Fibroblast of lung (primary cell): ENCODE measurements around the gene TNFRSF21. TPM values are rescaled to one million over a fixed set of nuclear protein-coding genes. Genes with fewer than 3 reads are reported as not detected.

Source experiments
- DNase-seq, 2 donors: peaks; one replicate each; pipeline versions ENCODE4 v3.0.0 to v3.0.0-alpha.2; 2010; ENCODE audit warnings: low read depth in 2 of 2
- H2AFZ ChIP-seq: 2 replicates; pipeline ENCODE4 v1.5.1; 2012; ENCODE audit warnings: low read length, control low read depth, inconsistent platforms
- H3K27ac ChIP-seq: 2 replicates; pipeline ENCODE4 v1.5.1; 2011; ENCODE audit warnings: low read length, control low read depth; ENCODE audit not compliant: insufficient read depth
- H3K27me3 ChIP-seq: 2 replicates; pipeline ENCODE4 v1.5.1; 2011; ENCODE audit warnings: mild to moderate bottlenecking, low read length; ENCODE audit not compliant: control insufficient read depth, insufficient read depth
- H3K36me3 ChIP-seq: 2 replicates; pipeline ENCODE4 v1.5.1; 2011; ENCODE audit warnings: low read length; ENCODE audit not compliant: control insufficient read depth, insufficient read depth
- H3K4me1 ChIP-seq: 2 replicates; pipeline ENCODE4 v1.5.1; 2011; ENCODE audit warnings: low read length; ENCODE audit not compliant: control insufficient read depth, insufficient read depth; ENCODE audit errors: extremely low read depth
- H3K4me2 ChIP-seq: 2 replicates; pipeline ENCODE4 v1.5.1; 2011; ENCODE audit warnings: low read length, control low read depth; ENCODE audit not compliant: insufficient read depth; ENCODE audit errors: extremely low read depth
- H3K4me3 ChIP-seq, 4 experiments: fragments of 200-600 bp in 1 of 4; sonication (generic) in 1 of 4; replicated peaks in 1 of 4; 2 replicates each; pipeline ENCODE4 v1.5.1; 2011 to 2016; ENCODE audit warnings: low read length in 4 of 4, low read depth in 3 of 4, mild to moderate bottlenecking in 3 of 4, control low read depth in 2 of 4, inconsistent platforms in 1 of 4, mixed read lengths in 1 of 4; ENCODE audit not compliant: insufficient read depth in 1 of 4; ENCODE audit errors: control extremely low read depth in 1 of 4
- H3K79me2 ChIP-seq: 2 replicates; pipeline ENCODE4 v1.5.1; 2012; ENCODE audit warnings: mild to moderate bottlenecking, low read length, inconsistent platforms; ENCODE audit not compliant: control insufficient read depth, insufficient read depth
- H3K9ac ChIP-seq: 2 replicates; pipeline ENCODE4 v1.5.1; 2011; ENCODE audit warnings: mild to moderate bottlenecking, low read length, control low read depth; ENCODE audit not compliant: insufficient read depth
- H3K9me3 ChIP-seq: 2 replicates; pipeline ENCODE4 v1.5.1; 2012; ENCODE audit warnings: low read depth, low read length; ENCODE audit not compliant: control insufficient read depth, insufficient read depth
- H4K20me1 ChIP-seq: 2 replicates; pipeline ENCODE4 v1.5.1; 2011; ENCODE audit warnings: low read length; ENCODE audit not compliant: control insufficient read depth, insufficient read depth; ENCODE audit errors: extremely low read depth
- EZH2 ChIP-seq: IDR thresholded peaks from 2 replicates; pipeline ENCODE4 v1.5.1; 2012; ENCODE audit warnings: low read length, control low read depth, mild to moderate bottlenecking; ENCODE audit errors: missing control alignments
- polyA plus RNA-seq, 2 donors: library from polyadenylated mRNA; depleted of rRNA in 1 of 2; stranded (reverse) in 1 of 2; unstranded in 1 of 2; fragments of >200 nt; gene quantifications; 2 replicates each; pipeline ENCODE4 v1.2.1, GENCODE V29; 2011 to 2012; ENCODE audit warnings: missing spikeins in 1 of 2
- total RNA-seq: library from RNA; depleted of rRNA; stranded (reverse); fragments of >200 nt; gene quantifications from 2 replicates; pipeline ENCODE4 v1.2.1, GENCODE V29; 2014
- TF ChIP-seq, protein P1 (sequence below), 2 donors: IDR thresholded peaks in 1 of 2; conservative IDR thresholded peaks in 1 of 2; 1 replicate in 1 of 2; 2 replicates in 1 of 2; pipeline ENCODE4 v1.5.1; 2011 to 2012; ENCODE audit warnings: low read length in 2 of 2, control low read depth in 1 of 2, inconsistent platforms in 1 of 2, low read depth in 1 of 2, mild to moderate bottlenecking in 1 of 2

Gene TNFRSF21
- total and polyA plus RNA-seq, 2 donors (not counting 1 experiment from before 2014, with no cell fraction given): 4.8 to 8.9 TPM

DNA sequence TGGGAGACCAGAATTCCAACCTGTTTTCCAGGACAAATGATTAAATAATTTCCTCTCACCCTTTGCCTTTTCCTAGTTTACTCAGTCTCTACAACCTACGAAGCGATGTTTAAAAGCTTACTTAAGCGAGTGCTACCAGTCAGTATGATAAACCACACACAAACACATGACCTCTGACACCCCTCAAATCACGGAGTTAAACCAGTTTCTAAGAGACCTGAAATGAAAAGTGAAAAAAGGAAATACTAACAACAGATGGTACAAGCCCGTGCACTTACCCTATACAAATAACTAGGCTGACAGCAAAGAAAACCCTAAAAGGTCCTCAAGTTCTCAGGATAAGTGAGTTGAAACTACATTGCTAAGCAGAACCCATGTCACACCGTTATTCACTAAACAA lies 7.7 kb downstream of the TNFRSF21 start:
- Histone ChIP-seq H3K79me2 (no peaks in the 10 kb centered on the region), H3K36me3 (no peaks in the 10 kb centered on the region), H3K9ac (no peak overlapping the region), H4K20me1 (no peaks in the 10 kb centered on the region), H3K4me1 (no peaks in the 10 kb centered on the region), H3K27me3 (no peaks in the 10 kb centered on the region), H3K4me2 (no peak overlapping the region), H3K4me3 (no peak overlapping the region), H3K9me3 (no peaks in the 10 kb centered on the region), H3K27ac (no peak overlapping the region), H2AFZ (no peak overlapping the region)
- no peak for TF ChIP-seq EZH2
- TF ChIP-seq, protein P1, sequence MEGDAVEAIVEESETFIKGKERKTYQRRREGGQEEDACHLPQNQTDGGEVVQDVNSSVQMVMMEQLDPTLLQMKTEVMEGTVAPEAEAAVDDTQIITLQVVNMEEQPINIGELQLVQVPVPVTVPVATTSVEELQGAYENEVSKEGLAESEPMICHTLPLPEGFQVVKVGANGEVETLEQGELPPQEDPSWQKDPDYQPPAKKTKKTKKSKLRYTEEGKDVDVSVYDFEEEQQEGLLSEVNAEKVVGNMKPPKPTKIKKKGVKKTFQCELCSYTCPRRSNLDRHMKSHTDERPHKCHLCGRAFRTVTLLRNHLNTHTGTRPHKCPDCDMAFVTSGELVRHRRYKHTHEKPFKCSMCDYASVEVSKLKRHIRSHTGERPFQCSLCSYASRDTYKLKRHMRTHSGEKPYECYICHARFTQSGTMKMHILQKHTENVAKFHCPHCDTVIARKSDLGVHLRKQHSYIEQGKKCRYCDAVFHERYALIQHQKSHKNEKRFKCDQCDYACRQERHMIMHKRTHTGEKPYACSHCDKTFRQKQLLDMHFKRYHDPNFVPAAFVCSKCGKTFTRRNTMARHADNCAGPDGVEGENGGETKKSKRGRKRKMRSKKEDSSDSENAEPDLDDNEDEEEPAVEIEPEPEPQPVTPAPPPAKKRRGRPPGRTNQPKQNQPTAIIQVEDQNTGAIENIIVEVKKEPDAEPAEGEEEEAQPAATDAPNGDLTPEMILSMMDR (conservative IDR thresholded peaks at IDR 0.05 in 1 of 2, IDR thresholded peaks at IDR 0.05 in 1 of 2; ENCODE audit: low read depth in 1 of 2, low read length in 2 of 2): no peak
- no peak for DNase-seq

DNA sequence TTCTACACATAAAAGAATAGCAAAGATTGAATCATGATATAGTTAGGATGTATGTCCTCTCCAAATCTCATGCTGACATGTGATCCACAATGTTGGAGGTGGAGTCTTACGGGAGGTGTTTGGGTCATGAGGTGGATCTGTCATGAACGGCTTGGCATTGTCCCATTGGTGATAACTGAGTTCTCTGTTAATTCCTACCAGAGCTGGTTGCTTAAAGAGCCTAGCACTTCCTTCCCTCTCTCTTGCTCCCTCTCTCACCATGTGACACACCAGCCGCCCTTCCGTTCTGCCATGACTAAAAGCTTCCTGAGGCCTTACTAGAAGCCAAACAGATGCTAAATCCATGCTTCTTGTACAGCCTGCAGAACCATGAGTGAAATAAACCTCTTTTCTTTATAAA lies 8.3 kb downstream of the TNFRSF21 start:
- TF ChIP-seq, protein P1 (conservative IDR thresholded peaks at IDR 0.05 in 1 of 2, IDR thresholded peaks at IDR 0.05 in 1 of 2; ENCODE audit: low read depth in 1 of 2, low read length in 2 of 2): no peak
- TF ChIP-seq EZH2: no peak
- Histone ChIP-seq H3K27me3 (no peaks in the 10 kb centered on the region), H2AFZ (no peak overlapping the region), H4K20me1 (no peaks in the 10 kb centered on the region), H3K4me2 (no peak overlapping the region), H3K4me3 (no peak overlapping the region), H3K9ac (no peak overlapping the region), H3K4me1 (no peaks in the 10 kb centered on the region), H3K9me3 (no peaks in the 10 kb centered on the region), H3K36me3 (no peaks in the 10 kb centered on the region), H3K27ac (no peak overlapping the region), H3K79me2 (no peaks in the 10 kb centered on the region)
- no peak for DNase-seq

- Histone ChIP-seq H3K36me3 (no peaks in the 10 kb centered on the region), H4K20me1 (no peaks in the 10 kb centered on the region), H3K9me3 (no peaks in the 10 kb centered on the region), H3K27ac (no peak overlapping the region), H3K27me3 (no peaks in the 10 kb centered on the region), H3K4me1 (no peaks in the 10 kb centered on the region), H3K4me2 (no peak overlapping the region), H3K9ac (no peak overlapping the region), H3K4me3 (no peak overlapping the region), H3K79me2 (no peaks in the 10 kb centered on the region), H2AFZ (no peak overlapping the region)
- DNase-seq: no peak
- TF ChIP-seq, protein P1 (conservative IDR thresholded peaks at IDR 0.05 in 1 of 2, IDR thresholded peaks at IDR 0.05 in 1 of 2; ENCODE audit: low read depth in 1 of 2, low read length in 2 of 2): no peak
- no peak for TF ChIP-seq EZH2
Measured at GRCh38 chr6:47300417-47300816, 9.3 kb downstream of the TNFRSF21 start.
